ENCODE measurements around the gene RIPOR3.
"Not testable (repeated sequence)": the region's sequence is repeated elsewhere in the genome, so short reads cannot be mapped to it uniquely, and the experiment has no call there.

RIPOR3 gene

DNA sequence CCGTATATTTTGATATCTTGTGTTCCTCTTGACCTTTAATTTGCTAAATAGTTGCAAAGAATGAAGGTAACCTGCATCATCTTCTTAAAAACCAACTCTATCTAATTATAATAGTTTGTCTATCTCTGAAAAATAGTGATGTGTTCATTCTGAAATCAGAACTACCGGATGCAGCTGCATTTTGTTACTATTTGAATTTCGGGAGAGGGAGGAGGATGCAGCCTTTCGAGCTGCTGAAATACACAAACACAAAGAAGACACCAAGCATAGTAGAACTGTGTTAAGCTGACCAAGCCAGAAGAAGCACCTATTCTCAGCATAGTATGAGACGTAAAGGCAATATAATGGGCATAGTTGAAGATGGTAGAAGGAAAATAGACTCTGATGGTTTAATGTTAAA lies 148.0 kb downstream of the RIPOR3 start:
- no peak for DNase-seq

DNA sequence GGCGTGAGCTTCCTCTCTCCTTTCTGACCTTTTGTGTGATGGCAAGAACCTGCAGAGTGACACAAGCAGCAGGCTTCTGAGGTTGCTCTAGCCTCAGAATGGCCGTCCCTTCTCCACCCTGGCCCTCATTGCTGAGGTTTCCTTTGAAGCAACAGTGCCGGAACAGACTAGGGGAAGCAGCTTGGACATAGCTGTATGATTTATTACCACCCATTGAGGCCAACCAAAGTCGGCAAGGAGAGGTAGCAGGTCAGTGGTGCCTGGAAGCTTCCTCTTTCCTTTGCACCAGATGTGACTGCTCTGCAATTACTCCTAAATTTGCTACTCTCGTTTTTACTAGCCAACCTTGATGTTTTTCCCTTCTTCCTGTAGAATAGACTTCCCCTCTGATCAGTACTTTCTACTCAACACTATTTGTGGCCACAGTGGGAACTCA lies 149.7 kb downstream of the RIPOR3 start:
- DNase-seq: no peak

DNA sequence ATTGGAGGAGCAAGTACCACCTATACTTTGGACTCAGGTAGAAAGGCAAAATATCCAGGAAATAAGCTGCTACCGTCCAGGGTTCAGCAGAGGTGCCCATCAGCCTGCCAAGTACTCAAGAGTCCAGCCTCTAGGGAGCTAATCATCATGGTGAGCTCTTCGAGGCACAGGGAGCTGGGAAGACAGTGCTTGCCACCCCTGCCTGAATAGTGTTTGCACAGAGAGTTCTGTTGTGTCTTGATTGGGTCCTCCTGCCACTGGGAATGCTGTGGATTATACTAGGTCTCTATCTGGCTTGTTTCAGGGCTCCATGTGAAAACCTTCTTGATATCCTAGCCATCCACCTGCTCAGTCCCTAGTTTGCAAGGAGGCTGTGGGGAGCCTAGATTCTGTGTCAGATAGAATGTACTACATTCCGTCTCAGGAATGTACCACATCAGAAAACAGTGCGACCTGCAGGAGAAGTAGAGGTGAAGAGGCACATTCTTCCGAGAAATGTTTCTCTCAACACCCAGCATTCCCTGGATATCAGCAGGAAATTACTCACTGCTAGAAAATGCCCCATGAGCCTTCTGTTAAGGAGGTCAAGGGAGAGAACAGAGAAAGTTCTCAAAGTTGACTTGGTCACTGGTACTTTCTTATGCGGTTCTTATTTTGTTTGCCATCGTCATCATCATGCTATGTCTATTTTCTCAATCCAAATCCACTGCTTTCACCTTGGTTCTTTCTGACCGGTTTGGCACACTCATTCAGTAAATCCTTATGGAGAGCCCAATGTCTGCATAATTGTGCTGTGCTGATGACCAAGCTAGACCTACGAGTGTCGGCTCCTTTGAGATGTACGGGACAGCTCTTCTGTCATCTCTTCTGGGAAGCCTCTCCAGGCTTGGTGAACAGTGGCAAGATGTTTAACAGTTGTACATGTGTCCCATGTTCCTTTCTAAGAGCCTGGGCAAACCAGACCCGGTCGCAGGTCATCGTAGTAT lies 150.4 kb downstream of the RIPOR3 start:
- DNase-seq: no peak

DNA sequence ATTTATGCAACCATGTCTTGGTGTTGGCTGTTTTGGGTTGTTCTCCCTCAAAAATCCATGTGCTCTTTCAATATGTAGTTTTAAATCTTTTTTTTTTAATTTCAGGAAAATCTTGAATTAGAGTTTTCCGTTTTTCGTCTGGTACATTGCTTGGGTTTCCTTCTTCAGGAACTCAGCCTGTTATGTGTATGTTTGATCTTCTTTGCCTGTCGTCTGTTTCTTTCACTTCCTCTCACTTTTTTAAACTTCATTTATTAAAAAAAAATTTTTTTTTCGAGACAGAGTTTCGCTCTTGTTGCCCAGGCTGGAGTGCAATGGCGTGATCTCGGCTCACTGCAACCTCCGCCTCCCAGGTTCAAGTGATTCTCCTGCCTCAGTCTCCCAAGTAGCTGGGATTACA lies 151.5 kb downstream of the RIPOR3 start:
- not testable (repeated sequence) for DNase-seq

DNA sequence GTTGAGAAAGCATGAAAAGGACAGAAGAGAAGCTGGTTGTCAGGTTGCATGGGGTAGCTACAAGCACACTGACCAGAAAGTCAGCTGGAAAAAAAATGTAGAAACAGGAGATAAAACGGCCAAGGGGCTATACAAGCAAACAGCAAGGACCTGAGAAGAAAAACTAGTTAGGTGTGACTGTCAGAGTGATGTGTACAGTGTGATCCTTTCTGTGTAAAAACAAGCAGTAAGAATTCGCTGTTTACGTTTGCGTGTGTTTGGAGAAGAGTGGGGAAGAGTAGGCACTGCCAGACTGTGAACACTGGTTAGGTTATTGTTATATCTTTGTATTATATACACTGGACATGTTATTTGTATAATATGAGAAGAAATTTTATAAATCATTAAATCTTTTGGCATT lies 153.1 kb downstream of the RIPOR3 start:
- DNase-seq: no peak

DNA sequence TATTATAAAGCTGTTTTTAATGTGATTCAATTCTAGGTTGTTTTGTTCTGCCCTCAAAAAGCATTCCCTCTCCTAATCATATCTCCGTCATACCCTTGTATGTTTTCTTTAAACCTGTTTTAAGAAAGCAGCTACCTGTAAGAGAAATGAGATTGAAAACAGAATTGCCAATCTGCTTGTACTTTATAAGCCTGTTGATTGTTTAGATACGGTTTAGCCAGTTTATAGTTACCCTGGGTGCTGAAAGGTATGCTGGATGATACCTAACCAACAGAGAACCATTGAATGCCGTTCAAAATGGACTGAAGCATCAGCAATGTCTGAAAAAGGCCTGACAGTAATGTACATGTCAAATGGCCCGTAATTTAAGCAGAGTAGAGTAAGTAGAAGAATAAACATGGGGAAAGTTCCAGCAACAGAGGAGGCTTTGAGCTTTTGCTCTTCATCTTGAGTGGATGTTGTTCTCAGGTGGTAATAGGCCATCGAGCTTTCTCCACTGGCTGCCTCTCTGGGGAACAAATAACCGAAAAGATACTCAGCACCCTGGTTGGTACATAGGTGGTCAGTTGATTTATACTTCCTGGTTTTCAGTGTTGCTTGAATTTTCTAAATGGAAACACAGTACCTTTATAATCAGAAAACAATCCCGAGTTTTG lies 153.7 kb downstream of the RIPOR3 start:
- DNase-seq: no peak

DNA sequence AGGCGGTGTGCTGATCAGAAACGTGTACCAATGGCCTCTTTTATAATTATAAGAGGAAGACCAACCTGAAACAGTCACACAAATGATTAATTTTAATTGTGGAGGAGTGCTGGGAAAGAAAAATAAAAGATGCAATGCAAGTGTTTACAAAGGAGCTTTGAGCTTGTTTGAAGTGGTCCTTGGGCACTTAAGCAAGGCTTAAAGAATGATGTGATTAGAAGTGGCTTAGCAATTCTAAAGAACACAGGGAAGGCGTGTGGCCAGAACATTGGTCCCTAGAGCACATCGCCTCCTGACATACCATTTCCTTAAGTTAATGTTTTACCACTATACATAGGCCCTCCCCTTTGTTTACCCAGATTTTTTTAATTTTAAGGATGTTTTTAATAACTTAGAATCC lies 155.0 kb downstream of the RIPOR3 start:
- no peak for DNase-seq

Data from activated CD8-positive, alpha-beta memory T cell treated with anti-CD3 and anti-CD28 coated beads, Interleukin-2, amount 50 U/mL, for 4 hours (primary cell).